Amniotic epithelial cell (primary cell): Measurements from ENCODE around the gene PERCC1.
"Not testable (repeated sequence)": the region's sequence is repeated elsewhere in the genome, so short reads cannot be mapped to it uniquely, and the experiment has no call there.

Source experiments
- DNase-seq: peaks from one replicate; pipeline ENCODE4 v3.0.0-alpha.2; 2010; ENCODE audit warnings: low read depth

The PERCC1 gene

GRCh38 chr16:1434644-1435592, 4.0 kb downstream of the PERCC1 start:
- DNase-seq: no peak

- DNase-seq: no peak
Measured at GRCh38 chr16:1435921-1436697, 5.2 kb downstream of the PERCC1 start.

GRCh38 chr16:1436731-1437355, 6.0 kb downstream of the PERCC1 start:
- no peak for DNase-seq

GRCh38 chr16:1437606-1438005, 6.7 kb downstream of the PERCC1 start:
- no peak for DNase-seq

- no peak for DNase-seq
Measured at GRCh38 chr16:1438229-1439057, 7.6 kb downstream of the PERCC1 start.

GRCh38 chr16:1439058-1439698, 8.3 kb downstream of the PERCC1 start:
- DNase-seq: no peak

GRCh38 chr16:1439699-1440074, 8.8 kb downstream of the PERCC1 start:
- not testable (repeated sequence) for DNase-seq

GRCh38 chr16:1441391-1441829, 10.5 kb downstream of the PERCC1 start:
- no peak for DNase-seq

GRCh38 chr16:1442697-1443096, 11.8 kb downstream of the PERCC1 start:
- no peak for DNase-seq

GRCh38 chr16:1443403-1443973, 12.6 kb downstream of the PERCC1 start:
- no peak for DNase-seq

- no peak for DNase-seq
Measured at GRCh38 chr16:1443980-1444729, 13.3 kb downstream of the PERCC1 start, which contains the start of gene CCDC154. CCDC154 (minus strand) TSS chr16:1444556; CDS start chr16:1444322, 234 bp downstream.

GRCh38 chr16:1444730-1445517, 14.0 kb downstream of the PERCC1 start:
- DNase-seq: no peak

- DNase-seq: no peak
Measured at GRCh38 chr16:1445518-1446203, 14.8 kb downstream of the PERCC1 start.

GRCh38 chr16:1446296-1447080, 15.6 kb downstream of the PERCC1 start:
- no peak for DNase-seq

- DNase-seq: no peak
Measured at GRCh38 chr16:1447965-1448364, 17.1 kb downstream of the PERCC1 start.

- no peak for DNase-seq
Measured at GRCh38 chr16:1448536-1449116, 17.7 kb downstream of the PERCC1 start.

- no peak for DNase-seq
Measured at GRCh38 chr16:1449201-1449788, 18.4 kb downstream of the PERCC1 start.
